Parathyroid adenoma (tissue), 2 donors: ENCODE results near the gene CFP.

Experiments
- H2AFZ ChIP-seq: fragments of 300-600 bp; sonication (generic); one replicate; pipeline ENCODE4 v1.7.0; 2017; ENCODE audit warnings: antibody characterized with exemption, mild to moderate bottlenecking
- H3K27ac ChIP-seq: fragments of 300-600 bp; sonication (generic); one replicate; pipeline ENCODE4 v1.7.0; 2017
- H3K27me3 ChIP-seq: fragments of 300-600 bp; sonication (generic); one replicate; pipeline ENCODE4 v1.7.0; 2017; ENCODE audit warnings: low read length; ENCODE audit not compliant: control insufficient read depth, insufficient read depth
- H3K36me3 ChIP-seq: fragments of 300-600 bp; sonication (generic); one replicate; pipeline ENCODE4 v1.7.0; 2017; ENCODE audit warnings: low read length; ENCODE audit not compliant: control insufficient read depth, insufficient read depth
- H3K4me1 ChIP-seq: fragments of 300-600 bp; sonication (generic); one replicate; pipeline ENCODE4 v1.7.0; 2017; ENCODE audit warnings: control low read depth
- H3K4me2 ChIP-seq: fragments of 300-600 bp; sonication (generic); one replicate; pipeline ENCODE4 v1.7.0; 2017; ENCODE audit warnings: low read length
- H3K4me3 ChIP-seq: fragments of 300-600 bp; sonication (generic); one replicate; pipeline ENCODE4 v1.7.0; 2017; ENCODE audit warnings: low read depth, low read length
- H3K79me2 ChIP-seq: fragments of 300-600 bp; sonication (generic); one replicate; pipeline ENCODE4 v1.7.0; 2017; ENCODE audit warnings: control low read depth
- H3K9ac ChIP-seq: fragments of 300-600 bp; sonication (generic); one replicate; pipeline ENCODE4 v1.7.0; 2017; ENCODE audit warnings: mild to moderate bottlenecking
- H3K9me3 ChIP-seq: fragments of 300-600 bp; sonication (generic); one replicate; pipeline ENCODE4 v1.7.0; 2017; ENCODE audit warnings: low read length; ENCODE audit not compliant: control insufficient read depth
- TF ChIP-seq, protein P1 (sequence below): fragments of 300-600 bp; sonication (generic); IDR thresholded peaks from one replicate; pipeline ENCODE4 v1.7.0; 2017; ENCODE audit warnings: antibody characterized with exemption, mild to moderate bottlenecking
- donor health status: primary hyperparathyroidism.

The CFP gene

DNA sequence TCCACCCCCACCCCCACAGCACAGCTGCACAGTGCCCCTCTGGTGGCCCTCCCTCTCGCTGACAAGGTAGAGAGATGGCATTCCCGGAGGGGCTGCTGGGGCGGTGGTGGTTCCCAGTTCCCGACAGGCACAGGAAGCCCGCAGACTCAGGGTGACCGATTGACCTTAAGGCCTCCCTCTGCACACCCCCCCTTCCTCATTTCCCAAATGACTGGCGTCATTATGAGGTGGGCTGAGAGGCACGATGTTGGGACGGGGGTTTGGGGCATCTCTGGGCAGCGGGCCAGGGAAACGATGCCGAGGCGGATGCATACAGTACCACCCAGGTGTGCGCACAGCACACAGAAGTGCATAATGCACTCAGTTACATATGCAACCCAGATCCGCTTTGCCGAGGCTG is 51.0 kb downstream of the CFP start:
- no peaks in the 10 kb centered on the region for H3K79me2 ChIP-seq
- no peak overlapping the region for H2AFZ ChIP-seq
- no peaks in the 10 kb centered on the region for H3K9me3 ChIP-seq
- H3K27ac ChIP-seq = no peak overlapping the region
- no peaks in the 10 kb centered on the region for H3K4me1 ChIP-seq
- no peak overlapping the region for H3K4me3 ChIP-seq
- H3K4me2 ChIP-seq = no peak overlapping the region
- TF ChIP-seq, protein P1, sequence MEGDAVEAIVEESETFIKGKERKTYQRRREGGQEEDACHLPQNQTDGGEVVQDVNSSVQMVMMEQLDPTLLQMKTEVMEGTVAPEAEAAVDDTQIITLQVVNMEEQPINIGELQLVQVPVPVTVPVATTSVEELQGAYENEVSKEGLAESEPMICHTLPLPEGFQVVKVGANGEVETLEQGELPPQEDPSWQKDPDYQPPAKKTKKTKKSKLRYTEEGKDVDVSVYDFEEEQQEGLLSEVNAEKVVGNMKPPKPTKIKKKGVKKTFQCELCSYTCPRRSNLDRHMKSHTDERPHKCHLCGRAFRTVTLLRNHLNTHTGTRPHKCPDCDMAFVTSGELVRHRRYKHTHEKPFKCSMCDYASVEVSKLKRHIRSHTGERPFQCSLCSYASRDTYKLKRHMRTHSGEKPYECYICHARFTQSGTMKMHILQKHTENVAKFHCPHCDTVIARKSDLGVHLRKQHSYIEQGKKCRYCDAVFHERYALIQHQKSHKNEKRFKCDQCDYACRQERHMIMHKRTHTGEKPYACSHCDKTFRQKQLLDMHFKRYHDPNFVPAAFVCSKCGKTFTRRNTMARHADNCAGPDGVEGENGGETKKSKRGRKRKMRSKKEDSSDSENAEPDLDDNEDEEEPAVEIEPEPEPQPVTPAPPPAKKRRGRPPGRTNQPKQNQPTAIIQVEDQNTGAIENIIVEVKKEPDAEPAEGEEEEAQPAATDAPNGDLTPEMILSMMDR = no peak
- H3K27me3 ChIP-seq = no peaks in the 10 kb centered on the region
- H3K36me3 ChIP-seq = no peaks in the 10 kb centered on the region
- H3K9ac ChIP-seq = no peak overlapping the region

DNA sequence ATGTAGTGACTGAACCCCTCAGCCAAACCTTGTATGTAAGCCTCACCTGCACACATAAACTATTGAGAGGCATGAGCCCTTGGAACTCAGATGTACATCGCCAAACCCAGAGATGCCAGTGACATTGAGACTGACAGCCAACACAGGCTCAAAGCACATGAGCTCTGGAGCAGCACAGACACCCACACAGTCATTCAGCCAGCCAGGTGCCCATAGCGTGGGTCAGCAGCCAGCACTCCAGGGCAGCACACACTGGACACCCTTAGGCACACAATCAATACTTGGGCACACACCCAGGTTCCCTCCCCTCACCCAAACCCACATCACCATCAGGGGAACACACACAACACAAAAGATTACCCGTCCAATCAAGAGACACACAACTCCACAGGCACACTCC is 51.8 kb downstream of the CFP start:
- H3K9me3 ChIP-seq = no peaks in the 10 kb centered on the region
- no peaks in the 10 kb centered on the region for H3K4me1 ChIP-seq
- H3K27ac ChIP-seq = no peak overlapping the region
- H3K79me2 ChIP-seq = no peaks in the 10 kb centered on the region
- no peak overlapping the region for H2AFZ ChIP-seq
- no peaks in the 10 kb centered on the region for H3K27me3 ChIP-seq
- TF ChIP-seq, protein P1 = no peak
- no peak overlapping the region for H3K4me3 ChIP-seq
- H3K9ac ChIP-seq = no peak overlapping the region
- H3K36me3 ChIP-seq = no peaks in the 10 kb centered on the region
- no peak overlapping the region for H3K4me2 ChIP-seq

DNA sequence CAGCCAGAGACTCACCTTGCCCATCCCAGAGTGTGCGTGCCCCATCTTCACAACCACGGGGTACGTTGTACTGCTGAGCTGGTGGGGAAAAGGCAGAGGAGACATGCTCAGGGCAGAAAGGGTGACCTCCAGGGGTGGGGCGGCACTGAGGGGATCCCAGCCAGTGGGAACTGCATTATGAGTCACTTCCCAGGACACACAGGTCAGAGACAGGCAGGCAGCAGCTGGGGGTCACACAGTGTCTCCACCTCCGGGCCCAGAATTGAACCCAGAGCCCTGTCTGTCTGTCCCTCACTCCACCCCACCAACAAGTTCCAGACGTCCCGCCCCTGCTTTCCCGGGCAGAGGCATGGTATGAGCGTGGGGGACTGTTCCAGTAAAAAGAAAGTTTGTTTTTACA is 52.3 kb downstream of the CFP start:
- Histone ChIP-seq H2AFZ (no peak overlapping the region), H3K9me3 (no peaks in the 10 kb centered on the region), H3K4me3 (no peak overlapping the region), H3K4me1 (no peaks in the 10 kb centered on the region), H3K79me2 (no peaks in the 10 kb centered on the region), H3K27ac (no peak overlapping the region), H3K36me3 (no peaks in the 10 kb centered on the region), H3K4me2 (no peak overlapping the region), H3K9ac (no peak overlapping the region), H3K27me3 (no peaks in the 10 kb centered on the region)
- TF ChIP-seq, protein P1 = no peak

DNA sequence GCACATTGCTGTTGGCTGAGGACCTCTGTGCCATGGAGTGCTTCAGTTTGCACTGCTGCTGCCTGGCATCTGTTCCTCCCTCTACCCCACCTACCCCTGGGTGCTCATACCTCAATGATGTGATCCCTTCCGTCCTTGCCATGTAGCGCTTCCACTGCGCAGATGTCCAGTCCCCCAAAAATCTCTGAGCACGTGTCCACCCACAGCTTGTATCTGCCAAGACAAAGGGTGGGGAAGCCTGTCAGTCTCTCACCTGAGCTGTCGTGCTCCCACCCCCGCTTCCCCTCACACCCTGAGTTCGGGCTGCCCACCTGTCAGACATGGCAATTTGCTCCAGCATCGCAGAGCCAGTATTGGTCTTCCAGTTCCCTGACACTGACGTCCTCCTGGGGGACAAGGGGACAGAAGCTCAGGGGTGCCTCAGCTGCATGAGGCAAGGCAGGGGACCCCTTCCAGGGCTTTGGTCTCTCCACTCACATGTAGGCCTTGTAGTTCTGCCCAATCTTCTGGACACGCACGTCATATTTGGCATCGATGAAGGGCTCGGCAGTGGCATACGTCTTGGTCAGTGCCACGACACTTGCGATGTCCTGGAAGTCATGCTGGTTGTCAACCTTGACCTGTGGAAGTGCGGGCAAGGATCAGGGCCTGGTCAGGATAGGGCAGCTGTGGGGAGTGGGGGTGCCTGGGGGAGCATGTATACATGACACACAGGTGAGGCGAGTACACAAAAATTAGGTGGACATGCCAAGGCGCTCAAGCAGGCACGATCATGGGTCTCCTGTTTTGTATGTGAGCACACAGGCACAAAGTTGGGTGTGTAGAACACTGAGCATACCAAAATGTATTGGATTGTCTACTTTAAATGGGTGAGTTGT is 53.5 kb downstream of the CFP start:
- Histone ChIP-seq H3K79me2 (no peaks in the 10 kb centered on the region), H3K4me1 (no peaks in the 10 kb centered on the region), H3K27me3 (no peaks in the 10 kb centered on the region), H3K4me2 (no peak overlapping the region), H3K4me3 (no peak overlapping the region), H3K27ac (no peak overlapping the region), H2AFZ (no peak overlapping the region), H3K9ac (no peak overlapping the region), H3K36me3 (no peaks in the 10 kb centered on the region), H3K9me3 (no peaks in the 10 kb centered on the region)
- TF ChIP-seq, protein P1 = no peak
